Panc1 (cell line): ENCODE data around the gene PRKCQ.

Experiments
- CTCF ChIP-seq: fragments of 450-650 bp; IDR thresholded peaks from 2 replicates; pipeline ENCODE4 v1.5.1; 2017; ENCODE audit warnings: mild to moderate bottlenecking
- POLR2AphosphoS5 ChIP-seq: IDR thresholded peaks from 2 replicates; pipeline ENCODE4 v1.6.1; 2012; ENCODE audit warnings: mild to moderate bottlenecking, low read depth, low read length, moderate library complexity
- REST ChIP-seq, 2 experiments: IDR thresholded peaks; 2 replicates each; pipeline ENCODE4 v1.6.1; 2011 to 2012; ENCODE audit warnings: low read depth in 2 of 2, control low read depth in 1 of 2, low read length in 1 of 2, mild to moderate bottlenecking in 1 of 2, moderate library complexity in 1 of 2; ENCODE audit not compliant: insufficient read depth in 1 of 2
- SIN3A ChIP-seq: IDR thresholded peaks from 2 replicates; pipeline ENCODE4 v1.6.1; 2012; ENCODE audit warnings: low read depth, mild to moderate bottlenecking, low read length, moderate library complexity, borderline replicate concordance; ENCODE audit not compliant: insufficient read depth
- TCF7L2 ChIP-seq: IDR thresholded peaks from 2 replicates; pipeline ENCODE4 v1.6.1; 2011; ENCODE audit warnings: mild to moderate bottlenecking, low read depth, low read length, inconsistent platforms

- TF ChIP-seq CTCF (no peak), REST (IDR thresholded peaks at IDR 0.05; ENCODE audit: insufficient read depth in 1 of 2, low read depth in 2 of 2, low read length in 1 of 2) (no peak), SIN3A (no peak), POLR2AphosphoS5 (no peak), TCF7L2 (no peak)
Observed at GRCh38 chr10:6579183-6579903, 733 bp downstream of the PRKCQ start.
